HL-60 (cell line): Measurements from ENCODE around the gene LACRT.

Experiments
- DNase-seq, 2 experiments: peaks; one replicate each; pipeline ENCODE4 v3.0.0-alpha.2; 2010 to 2020; ENCODE audit warnings: low read depth in 1 of 2, low spot score in 1 of 2
- H3K27ac ChIP-seq: fragments of 250-450 bp; sonication (Bioruptor Pico); replicated peaks from 2 replicates; pipeline ENCODE4 v1.5.1; 2020; ENCODE audit warnings: mild to moderate bottlenecking, moderate library complexity
- H3K27me3 ChIP-seq: fragments of 250-450 bp; sonication (Bioruptor Pico); 2 replicates; pipeline ENCODE4 v1.5.1; 2021; ENCODE audit warnings: mild to moderate bottlenecking, moderate library complexity; ENCODE audit not compliant: insufficient read depth, poor library complexity, severe bottlenecking
- H3K4me3 ChIP-seq: replicated peaks from 2 replicates; pipeline ENCODE4 v1.5.1; 2011; ENCODE audit warnings: mild to moderate bottlenecking, control low read depth, low read length; ENCODE audit not compliant: insufficient read depth
- GABPA ChIP-seq: IDR thresholded peaks from 2 replicates; pipeline ENCODE4 v1.6.1; 2012; ENCODE audit warnings: low read depth
- POLR2AphosphoS5 ChIP-seq: IDR thresholded peaks from 2 replicates; pipeline ENCODE4 v1.6.1; 2012; ENCODE audit warnings: low read depth
- SPI1 ChIP-seq: IDR thresholded peaks from 2 replicates; pipeline ENCODE4 v1.6.1; 2012; ENCODE audit warnings: low read depth, mild to moderate bottlenecking, borderline replicate concordance
- TF ChIP-seq, protein P1 (sequence below): IDR thresholded peaks from 2 replicates; pipeline ENCODE4 v1.6.1; 2012; ENCODE audit warnings: low read depth; ENCODE audit not compliant: insufficient replicate concordance
- TF ChIP-seq, protein P2 (sequence below): IDR thresholded peaks from one replicate; pipeline ENCODE4 v1.5.1; 2011; ENCODE audit warnings: low read length, control low read depth, inconsistent platforms; ENCODE audit not compliant: insufficient read depth

The LACRT gene

DNA sequence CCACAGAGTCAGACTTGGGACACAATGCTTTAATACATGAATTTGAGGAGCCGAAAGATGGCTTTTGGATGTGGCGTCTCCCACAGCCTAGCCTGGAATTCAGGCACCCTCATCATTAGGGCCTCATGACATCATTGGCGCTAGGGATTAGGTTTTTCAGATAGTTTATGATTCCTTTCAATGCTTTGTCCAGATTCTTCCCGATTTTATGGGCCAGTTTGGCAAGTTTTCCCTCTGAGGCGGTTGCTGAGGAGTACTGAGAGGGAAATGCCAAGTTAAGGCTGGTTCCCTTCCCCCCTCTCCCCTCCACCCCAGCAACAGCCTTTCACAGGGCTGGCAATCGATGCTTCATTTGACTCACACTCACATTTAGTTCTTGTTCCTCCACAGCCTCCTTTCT lies 26.5 kb downstream of the LACRT start:
- TF ChIP-seq SPI1 (no peak), POLR2AphosphoS5 (no peak), GABPA (no peak)
- TF ChIP-seq, protein P1, sequence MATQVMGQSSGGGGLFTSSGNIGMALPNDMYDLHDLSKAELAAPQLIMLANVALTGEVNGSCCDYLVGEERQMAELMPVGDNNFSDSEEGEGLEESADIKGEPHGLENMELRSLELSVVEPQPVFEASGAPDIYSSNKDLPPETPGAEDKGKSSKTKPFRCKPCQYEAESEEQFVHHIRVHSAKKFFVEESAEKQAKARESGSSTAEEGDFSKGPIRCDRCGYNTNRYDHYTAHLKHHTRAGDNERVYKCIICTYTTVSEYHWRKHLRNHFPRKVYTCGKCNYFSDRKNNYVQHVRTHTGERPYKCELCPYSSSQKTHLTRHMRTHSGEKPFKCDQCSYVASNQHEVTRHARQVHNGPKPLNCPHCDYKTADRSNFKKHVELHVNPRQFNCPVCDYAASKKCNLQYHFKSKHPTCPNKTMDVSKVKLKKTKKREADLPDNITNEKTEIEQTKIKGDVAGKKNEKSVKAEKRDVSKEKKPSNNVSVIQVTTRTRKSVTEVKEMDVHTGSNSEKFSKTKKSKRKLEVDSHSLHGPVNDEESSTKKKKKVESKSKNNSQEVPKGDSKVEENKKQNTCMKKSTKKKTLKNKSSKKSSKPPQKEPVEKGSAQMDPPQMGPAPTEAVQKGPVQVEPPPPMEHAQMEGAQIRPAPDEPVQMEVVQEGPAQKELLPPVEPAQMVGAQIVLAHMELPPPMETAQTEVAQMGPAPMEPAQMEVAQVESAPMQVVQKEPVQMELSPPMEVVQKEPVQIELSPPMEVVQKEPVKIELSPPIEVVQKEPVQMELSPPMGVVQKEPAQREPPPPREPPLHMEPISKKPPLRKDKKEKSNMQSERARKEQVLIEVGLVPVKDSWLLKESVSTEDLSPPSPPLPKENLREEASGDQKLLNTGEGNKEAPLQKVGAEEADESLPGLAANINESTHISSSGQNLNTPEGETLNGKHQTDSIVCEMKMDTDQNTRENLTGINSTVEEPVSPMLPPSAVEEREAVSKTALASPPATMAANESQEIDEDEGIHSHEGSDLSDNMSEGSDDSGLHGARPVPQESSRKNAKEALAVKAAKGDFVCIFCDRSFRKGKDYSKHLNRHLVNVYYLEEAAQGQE = no peak
- TF ChIP-seq, protein P2, sequence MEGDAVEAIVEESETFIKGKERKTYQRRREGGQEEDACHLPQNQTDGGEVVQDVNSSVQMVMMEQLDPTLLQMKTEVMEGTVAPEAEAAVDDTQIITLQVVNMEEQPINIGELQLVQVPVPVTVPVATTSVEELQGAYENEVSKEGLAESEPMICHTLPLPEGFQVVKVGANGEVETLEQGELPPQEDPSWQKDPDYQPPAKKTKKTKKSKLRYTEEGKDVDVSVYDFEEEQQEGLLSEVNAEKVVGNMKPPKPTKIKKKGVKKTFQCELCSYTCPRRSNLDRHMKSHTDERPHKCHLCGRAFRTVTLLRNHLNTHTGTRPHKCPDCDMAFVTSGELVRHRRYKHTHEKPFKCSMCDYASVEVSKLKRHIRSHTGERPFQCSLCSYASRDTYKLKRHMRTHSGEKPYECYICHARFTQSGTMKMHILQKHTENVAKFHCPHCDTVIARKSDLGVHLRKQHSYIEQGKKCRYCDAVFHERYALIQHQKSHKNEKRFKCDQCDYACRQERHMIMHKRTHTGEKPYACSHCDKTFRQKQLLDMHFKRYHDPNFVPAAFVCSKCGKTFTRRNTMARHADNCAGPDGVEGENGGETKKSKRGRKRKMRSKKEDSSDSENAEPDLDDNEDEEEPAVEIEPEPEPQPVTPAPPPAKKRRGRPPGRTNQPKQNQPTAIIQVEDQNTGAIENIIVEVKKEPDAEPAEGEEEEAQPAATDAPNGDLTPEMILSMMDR = no peak
- DNase-seq = no peak
- Histone ChIP-seq H3K4me3 (no peak overlapping the region), H3K27me3 (peaks cover 9% of the 10 kb centered on the region), H3K27ac (no peak overlapping the region)

DNA sequence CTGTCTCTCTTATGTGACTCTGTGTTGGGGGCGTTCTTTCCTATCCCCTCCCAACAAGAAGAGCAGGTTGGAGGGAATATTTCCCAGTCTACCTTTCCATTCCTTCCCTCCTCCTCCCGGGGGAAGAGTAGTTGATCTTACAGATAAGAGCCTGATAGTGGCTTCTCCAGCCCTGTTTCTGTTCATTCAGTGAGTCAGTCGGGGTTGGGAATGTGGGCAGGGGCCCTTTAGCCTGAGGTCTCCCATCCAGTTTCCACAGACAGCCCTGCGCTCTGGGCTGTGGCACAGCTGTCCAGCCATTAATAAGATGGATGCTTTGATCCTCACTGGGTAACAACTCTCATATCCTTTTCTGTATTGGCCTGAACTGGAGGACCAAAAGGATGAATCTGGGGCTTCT lies 28.1 kb downstream of the LACRT start:
- TF ChIP-seq SPI1 = no peak
- TF ChIP-seq GABPA = no peak
- TF ChIP-seq, protein P2 = no peak
- TF ChIP-seq, protein P1 = no peak
- TF ChIP-seq POLR2AphosphoS5 = no peak
- DNase-seq = no peak

DNA sequence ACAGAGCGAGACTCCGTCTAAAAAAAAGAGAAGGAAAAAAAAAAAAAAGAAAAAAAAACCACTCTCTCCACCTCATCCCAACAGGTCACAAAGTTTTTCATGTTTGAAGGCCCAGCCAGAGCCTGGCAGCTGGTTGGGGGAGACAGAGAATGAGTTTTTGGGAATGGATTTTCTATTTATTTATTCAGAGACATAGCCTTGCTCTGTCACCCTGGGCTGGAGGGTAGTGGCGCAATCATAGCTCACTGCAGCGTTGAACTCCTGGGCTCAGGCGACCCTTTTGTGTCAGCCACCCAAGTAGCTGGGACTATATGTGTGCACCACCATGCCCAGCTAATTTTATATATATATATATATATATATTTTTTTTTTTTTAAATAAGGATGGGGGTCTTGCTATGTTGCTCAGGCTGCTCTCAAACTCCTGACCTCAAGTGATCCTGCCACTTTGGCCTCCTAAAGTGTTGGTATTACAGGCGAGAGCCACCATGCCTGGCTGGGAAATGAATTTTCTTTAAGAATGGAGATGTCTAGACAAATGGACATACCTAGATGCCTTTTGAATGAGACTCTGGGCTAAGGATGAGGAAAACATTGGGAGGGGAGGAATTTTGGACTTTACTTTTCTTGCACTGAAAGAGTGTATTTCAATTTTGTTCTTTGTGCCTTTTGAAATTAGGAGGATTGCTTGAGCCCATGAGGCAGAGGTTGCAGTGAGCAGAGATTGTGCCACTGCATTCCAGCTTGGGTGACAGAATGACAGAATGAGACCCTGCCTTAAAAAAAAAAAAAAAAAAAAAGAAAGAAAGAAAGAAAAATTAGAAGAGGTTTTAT lies 29.3 kb downstream of the LACRT start:
- TF ChIP-seq SPI1 (no peak), POLR2AphosphoS5 (no peak), GABPA (no peak)
- TF ChIP-seq, protein P2 = no peak
- TF ChIP-seq, protein P1 = no peak
- H3K27ac ChIP-seq = no peak overlapping the region
- H3K4me3 ChIP-seq = no peak overlapping the region
- peaks cover 9% of the 10 kb centered on the region for H3K27me3 ChIP-seq
- no peak for DNase-seq

More for the DNA sequence above, 28.1 kb downstream of the LACRT start:
- Histone ChIP-seq H3K27ac (no peak overlapping the region), H3K4me3 (no peak overlapping the region), H3K27me3 (peaks cover 9% of the 10 kb centered on the region)
